NB4 (cell line): ENCODE results near the gene SLC43A3.

Experiments
- DNase-seq: peaks from one replicate; pipeline ENCODE4 v3.0.0; 2010; ENCODE audit warnings: low read depth
- H3K4me3 ChIP-seq: one replicate; pipeline ENCODE4 v1.5.1; 2011; ENCODE audit warnings: mild to moderate bottlenecking, low read depth, low read length, moderate library complexity
- CTCF ChIP-seq: IDR thresholded peaks from one replicate; pipeline ENCODE4 v1.5.1; 2012; ENCODE audit warnings: low read depth, low read length
- MAX ChIP-seq: IDR thresholded peaks from 2 replicates; pipeline ENCODE4 v1.6.1; 2011; ENCODE audit warnings: low read depth, low read length
- MYC ChIP-seq: IDR thresholded peaks from 2 replicates; pipeline ENCODE4 v1.6.1; 2011; ENCODE audit warnings: low read depth, low read length
- POLR2A ChIP-seq: IDR thresholded peaks from 2 replicates; pipeline ENCODE4 v1.6.1; 2011; ENCODE audit warnings: mild to moderate bottlenecking; ENCODE audit not compliant: insufficient read length; ENCODE audit errors: extremely low read depth

SLC43A3 gene

GRCh38 chr11:57402188-57403002 is 24.5 kb downstream of the SLC43A3 start:
- DNase-seq, result no peak
- TF ChIP-seq CTCF, result no peak
- TF ChIP-seq POLR2A, result no peak
- no peak for TF ChIP-seq MYC
- no peak for TF ChIP-seq MAX
- H3K4me3 ChIP-seq, result no peak overlapping the region

DNA sequence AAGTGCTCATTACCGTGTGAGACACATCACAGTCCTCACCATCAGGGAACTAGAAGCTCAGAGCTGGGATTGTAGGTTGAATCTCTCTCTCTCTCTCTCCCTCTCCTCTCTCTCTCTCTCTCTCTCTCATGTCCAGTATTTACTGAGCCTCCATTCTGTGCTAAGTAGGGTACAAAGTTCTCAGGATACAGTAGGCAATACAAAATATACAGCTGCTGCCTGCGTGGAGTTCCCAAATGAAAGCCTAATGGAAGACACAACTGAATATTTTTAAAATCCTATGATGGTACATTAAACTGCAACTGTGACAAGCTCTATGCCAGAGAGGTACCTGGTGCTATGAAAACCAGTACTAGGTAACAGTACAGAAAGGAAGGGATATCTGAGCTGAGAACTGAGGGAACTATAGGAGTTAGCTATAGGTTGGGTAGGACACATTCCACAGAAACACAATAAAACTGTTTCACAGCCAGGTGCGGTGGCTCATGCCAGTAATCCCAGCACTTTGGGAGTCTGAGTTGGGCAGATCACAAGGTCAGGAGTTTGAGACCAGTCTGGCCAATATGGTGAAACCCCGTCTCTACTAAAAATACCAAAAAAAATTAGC is 26.8 kb downstream of the SLC43A3 start:
- no peak for DNase-seq
- TF ChIP-seq POLR2A (no peak), MYC (no peak), MAX (no peak), CTCF (no peak)
- no peak overlapping the region for H3K4me3 ChIP-seq

DNA sequence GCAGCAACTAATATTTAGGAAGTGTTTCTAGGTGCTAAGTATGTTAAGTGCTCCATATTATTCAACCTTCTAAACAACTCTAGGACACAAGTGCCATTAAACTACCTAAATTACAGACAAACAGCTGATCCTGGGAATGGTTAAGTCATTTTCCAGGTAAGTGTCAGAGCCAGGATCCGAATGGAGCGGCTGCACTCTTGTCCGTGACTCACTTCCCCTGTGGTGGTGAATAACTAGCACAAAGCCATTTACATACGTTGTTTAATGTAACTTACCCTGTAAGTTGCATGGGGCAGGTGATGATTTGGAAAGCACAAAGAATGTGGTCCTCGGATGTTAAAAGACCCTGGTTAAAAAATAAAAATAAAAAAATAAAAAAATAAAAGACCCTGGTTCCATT is 27.7 kb downstream of the SLC43A3 start:
- no peak for TF ChIP-seq MAX
- TF ChIP-seq POLR2A, result no peak
- TF ChIP-seq MYC, result no peak
- TF ChIP-seq CTCF, result no peak
- no peak for DNase-seq
- no peak overlapping the region for H3K4me3 ChIP-seq

DNA sequence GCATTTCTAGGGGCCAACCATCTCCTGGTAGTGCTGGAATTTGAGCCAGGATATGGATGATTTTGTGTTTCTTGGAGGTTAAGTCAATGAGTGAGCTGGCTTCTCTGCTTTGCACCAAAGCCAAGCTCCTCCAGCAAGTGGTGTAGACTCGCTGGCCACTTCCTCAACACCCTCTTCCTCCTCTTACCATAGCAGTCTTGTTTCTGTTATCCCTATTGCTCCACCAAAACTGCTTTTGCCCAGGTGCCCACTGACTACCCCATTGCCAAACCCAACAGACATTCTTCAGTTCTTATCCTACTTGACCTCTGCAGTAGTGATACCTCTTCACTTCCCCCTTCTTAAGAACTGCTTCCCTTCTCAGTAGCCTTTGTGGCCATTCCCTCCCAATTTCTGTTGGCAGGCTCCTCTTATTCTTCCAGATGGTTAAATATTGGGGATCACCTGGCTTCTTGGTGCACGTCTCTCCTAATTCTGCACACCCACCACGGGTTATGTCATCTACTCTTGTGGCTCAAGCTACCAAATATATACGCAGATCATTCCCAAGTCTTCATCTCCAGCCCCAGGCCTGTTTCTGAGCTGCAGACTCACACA is 29.4 kb downstream of the SLC43A3 start:
- no peak for TF ChIP-seq POLR2A
- TF ChIP-seq MAX, result peak; percentile 22; the same call in 1 of the 2 replicates
- no peak for TF ChIP-seq CTCF
- 0 out of 2 replicates have a peak, but pooled peaks have one; percentile 53 for TF ChIP-seq MYC
- DNase-seq, result peak; percentile 92

GRCh38 chr11:57396744-57397143 is 30.2 kb downstream of the SLC43A3 start:
- TF ChIP-seq POLR2A (no peak), MYC (no peak), CTCF (no peak), MAX (no peak)
- DNase-seq, result no peak
- no peak overlapping the region for H3K4me3 ChIP-seq

More for the DNA sequence above, 29.4 kb downstream of the SLC43A3 start:
- no peak overlapping the region for H3K4me3 ChIP-seq
